Cardiac fibroblast (primary cell): ENCODE results near the gene ASRGL1.

Experiments used
- DNase-seq, 2 donors: peaks; one replicate each; pipeline versions ENCODE4 v3.0.0 to v3.0.0-alpha.2; 2010; ENCODE audit warnings: low read depth in 2 of 2
- H3K4me3 ChIP-seq, 2 donors: replicated peaks in 1 of 2; 1 replicate in 1 of 2; 2 replicates in 1 of 2; pipeline ENCODE4 v1.5.1; 2011; ENCODE audit warnings: low read depth in 2 of 2, low read length in 2 of 2, mild to moderate bottlenecking in 2 of 2, moderate library complexity in 1 of 2
- CTCF ChIP-seq: IDR thresholded peaks from one replicate; pipeline ENCODE4 v1.5.1; 2011; ENCODE audit warnings: low read depth, mild to moderate bottlenecking, low read length, inconsistent platforms

The ASRGL1 gene

DNA sequence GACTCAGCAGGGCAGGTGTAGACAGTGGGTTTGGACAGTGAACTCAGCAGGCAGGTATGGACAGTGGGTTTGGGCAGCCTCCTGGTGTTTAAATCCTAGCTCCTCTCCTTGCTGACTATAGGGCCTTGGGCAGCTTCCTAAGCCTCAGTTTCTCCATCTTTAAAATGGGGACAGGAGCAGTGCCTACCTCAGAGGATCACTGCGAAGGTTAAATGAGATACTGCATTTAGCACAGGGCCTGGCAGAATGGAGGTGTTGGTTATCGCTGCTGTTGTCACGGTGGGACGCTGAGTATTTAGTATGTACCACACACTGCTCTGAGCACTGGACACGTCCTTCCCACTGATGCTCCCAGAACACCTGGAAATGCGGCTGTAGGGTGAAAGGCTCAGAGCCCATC lies 67.2 kb downstream of the ASRGL1 start:
- TF ChIP-seq CTCF = no peak
- DNase-seq = no peak
- no peak overlapping the region for H3K4me3 ChIP-seq

- no peak overlapping the region for H3K4me3 ChIP-seq
- no peak for DNase-seq
- no peak for TF ChIP-seq CTCF
Measured at GRCh38 chr11:62404901-62405300, 67.7 kb downstream of the ASRGL1 start.

GRCh38 chr11:62406034-62406433 lies 68.8 kb downstream of the ASRGL1 start:
- no peak for DNase-seq
- H3K4me3 ChIP-seq = no peak overlapping the region
- no peak for TF ChIP-seq CTCF

DNA sequence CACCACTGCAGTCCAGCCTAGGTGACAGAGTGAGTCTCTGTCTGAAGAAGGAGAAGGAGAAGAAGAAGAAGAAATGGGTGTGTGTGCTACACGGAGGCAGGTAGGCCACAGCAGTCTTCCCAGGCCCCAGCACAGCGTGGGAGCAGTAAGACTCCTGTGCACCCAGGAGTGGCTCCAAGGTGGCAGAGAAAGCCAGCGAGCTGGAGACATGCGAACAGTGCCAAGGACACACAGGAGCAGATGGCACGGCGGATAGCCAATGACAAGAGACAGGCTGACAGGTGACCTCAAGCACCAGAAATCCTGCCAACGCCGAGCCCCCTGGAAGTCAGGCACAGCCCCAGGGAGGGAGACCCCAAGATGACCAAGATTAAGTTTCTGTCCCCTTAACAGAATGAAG lies 72.6 kb downstream of the ASRGL1 start:
- no peak overlapping the region for H3K4me3 ChIP-seq
- no peak for DNase-seq
- no peak for TF ChIP-seq CTCF

DNA sequence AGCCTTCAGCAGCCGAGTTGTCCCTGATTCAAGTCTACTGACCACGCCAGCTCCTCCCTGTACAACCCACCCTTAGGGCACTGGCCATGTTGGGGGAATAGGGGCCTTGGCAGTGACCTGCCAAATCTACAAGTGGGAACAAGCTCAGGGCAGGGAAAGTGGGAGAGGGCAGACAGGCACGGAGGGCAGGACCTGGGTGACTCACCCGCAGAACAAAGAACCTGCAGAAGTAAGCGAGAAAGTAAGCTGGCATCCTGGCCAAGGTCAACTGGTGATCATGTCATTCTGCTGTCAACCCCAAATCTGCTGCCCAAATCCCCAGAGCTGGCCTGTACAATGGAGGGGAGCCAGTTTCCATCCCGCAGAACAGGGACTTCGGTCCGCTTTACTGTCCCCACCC lies 73.7 kb downstream of the ASRGL1 start:
- TF ChIP-seq CTCF = no peak
- no peak overlapping the region for H3K4me3 ChIP-seq
- DNase-seq = no peak

- no peak overlapping the region for H3K4me3 ChIP-seq
- no peak for TF ChIP-seq CTCF
- DNase-seq = no peak
Measured at GRCh38 chr11:62411524-62411923, 74.3 kb downstream of the ASRGL1 start.

GRCh38 chr11:62413060-62413696 lies 75.9 kb downstream of the ASRGL1 start:
- H3K4me3 ChIP-seq = no peak overlapping the region
- TF ChIP-seq CTCF = no peak
- no peak for DNase-seq
